HCT116 (cell line): Measurements from ENCODE around the gene EDNRA.

Experiments used
- FOSL1 ChIP-seq: IDR thresholded peaks from 2 replicates; pipeline ENCODE4 v1.6.1; 2012; ENCODE audit warnings: low read depth
- TF ChIP-seq, protein P1 (sequence below): IDR thresholded peaks from 2 replicates; pipeline ENCODE4 v1.6.1; 2012

DNA sequence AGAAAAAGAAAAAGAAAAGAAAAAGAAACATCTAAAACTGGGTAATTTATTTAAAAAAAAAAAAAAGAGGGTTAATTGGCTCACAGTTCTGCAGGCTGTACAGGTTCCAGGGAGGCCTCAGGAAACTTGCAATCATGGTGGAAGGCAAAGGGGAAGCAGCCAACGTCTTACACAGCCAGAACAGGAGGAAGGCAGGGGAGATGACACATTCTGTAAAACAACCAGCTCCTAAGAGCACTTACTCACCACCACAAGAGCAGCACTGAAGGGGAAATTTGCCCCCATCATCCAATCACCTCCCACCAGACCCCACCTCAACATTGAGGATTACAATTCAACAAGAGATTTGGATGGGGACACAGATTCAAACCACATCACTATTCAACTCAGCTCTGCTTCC is 99.5 kb downstream of the EDNRA start:
- TF ChIP-seq, protein P1, sequence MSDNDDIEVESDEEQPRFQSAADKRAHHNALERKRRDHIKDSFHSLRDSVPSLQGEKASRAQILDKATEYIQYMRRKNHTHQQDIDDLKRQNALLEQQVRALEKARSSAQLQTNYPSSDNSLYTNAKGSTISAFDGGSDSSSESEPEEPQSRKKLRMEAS, result no peak
- TF ChIP-seq FOSL1, result no peak
